Kidney capillary endothelial cell (primary cell): ENCODE measurements around the gene UPK1A.

Experiments
- DNase-seq: peaks from one replicate; pipeline ENCODE4 v3.0.0-alpha.2; 2018; ENCODE audit warnings: low spot score

The UPK1A gene

DNA sequence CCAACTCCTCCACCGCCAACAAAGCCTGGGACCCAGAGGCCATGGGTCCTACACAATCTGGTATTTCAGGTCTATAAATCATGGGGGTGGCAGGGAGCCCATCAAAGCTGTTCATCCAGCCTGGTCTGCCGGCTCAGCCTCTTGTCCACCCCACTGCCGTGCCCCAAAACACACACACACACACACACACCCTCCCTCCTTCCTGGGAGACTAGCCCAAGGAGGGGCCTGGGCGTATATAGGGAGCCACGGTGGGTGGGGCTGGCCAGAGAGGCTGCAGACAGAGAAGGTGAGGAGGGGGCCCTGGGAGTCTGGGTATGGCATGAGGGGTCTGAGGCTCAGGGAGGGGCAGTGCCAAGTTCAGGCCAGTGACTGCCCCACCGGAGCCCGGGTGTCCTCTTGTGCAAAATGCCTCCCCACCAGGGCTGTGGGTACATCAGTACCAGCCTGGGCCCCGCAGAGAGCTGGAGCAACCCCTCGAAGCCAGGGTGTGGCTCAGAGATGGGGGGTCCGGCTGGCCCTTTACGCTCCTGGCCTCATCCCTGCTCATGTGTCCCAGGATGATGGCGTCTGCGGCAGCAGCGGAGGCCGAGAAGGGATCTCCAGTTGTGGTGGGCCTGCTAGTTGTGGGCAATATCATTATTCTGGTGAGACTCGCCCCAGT is at the start of gene UPK1A:
UPK1A (plus strand) TSS at position 267 of the 663 bp plus-strand sequence; CDS start at position 563, 296 bp downstream.
- no peak for DNase-seq

DNA sequence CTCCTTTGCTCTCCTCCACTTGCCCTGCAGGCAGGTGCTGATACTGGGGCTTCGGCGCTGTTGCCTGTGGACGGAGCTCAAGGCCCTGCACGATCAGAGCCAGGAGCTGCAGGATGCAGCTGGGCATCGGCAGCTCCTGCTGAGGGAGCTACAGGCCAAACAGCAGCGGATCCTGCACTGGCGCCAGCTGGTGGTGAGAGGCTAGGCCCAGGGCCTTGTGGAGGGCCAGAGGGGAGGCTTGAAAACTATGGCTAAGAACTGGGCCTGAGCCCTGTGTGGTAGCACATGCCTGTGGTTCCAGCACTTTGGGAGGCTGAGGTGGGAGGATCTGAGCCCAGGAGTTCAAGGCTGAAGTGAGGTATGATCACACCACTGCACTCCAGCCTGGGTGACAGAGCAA is 47.5 kb upstream of the UPK1A start:
- no peak for DNase-seq

DNA sequence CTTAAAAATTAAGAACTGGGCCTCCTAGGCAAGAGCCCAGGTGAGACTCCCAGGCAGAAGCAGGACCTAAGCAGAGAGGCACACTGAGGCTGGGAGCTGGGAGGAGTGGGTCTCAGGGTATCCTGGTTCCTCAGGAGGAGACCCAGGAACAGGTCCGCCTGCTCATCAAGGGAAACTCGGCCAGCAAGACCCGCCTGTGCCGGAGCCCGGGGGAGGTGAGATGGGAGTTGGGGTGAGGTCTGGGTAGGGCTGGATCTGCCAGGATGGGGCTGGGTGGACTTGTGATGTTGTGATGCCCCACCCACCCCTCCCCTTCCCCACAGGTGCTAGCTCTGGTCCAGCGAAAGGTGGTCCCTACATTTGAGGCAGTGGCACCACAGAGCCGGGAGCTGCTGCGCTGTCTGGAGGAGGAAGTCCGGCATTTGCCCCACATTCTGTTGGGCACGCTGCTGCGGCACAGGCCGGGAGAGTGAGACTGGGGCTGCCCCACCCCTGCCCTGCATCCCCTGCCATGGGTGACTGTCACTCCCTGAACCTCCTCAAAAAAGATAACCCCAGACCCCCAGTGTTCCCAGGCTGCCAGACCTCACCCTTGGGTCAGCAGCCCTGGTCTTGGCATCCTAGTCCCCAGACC is 46.9 kb upstream of the UPK1A start:
- no peak for DNase-seq

DNA sequence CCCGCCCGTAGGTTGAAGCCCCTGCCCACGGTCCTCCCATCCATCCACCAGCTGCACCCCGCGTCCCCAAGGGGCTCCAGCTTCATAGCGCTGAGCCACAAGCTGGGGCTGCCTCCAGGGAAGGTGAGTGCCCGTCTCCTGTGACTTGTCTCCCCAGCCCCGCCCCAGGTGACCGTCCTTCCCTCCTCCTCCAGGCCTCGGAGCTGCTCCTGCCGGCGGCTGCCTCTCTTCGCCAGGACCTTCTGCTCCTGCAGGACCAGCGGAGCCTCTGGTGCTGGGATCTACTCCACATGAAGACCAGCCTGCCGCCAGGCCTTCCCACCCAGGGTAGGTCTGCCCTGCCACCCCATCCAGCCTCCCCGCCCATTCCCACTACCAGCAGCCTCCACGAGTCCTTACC is 46.3 kb upstream of the UPK1A start:
- no peak for DNase-seq

- DNase-seq, result no peak
Observed at GRCh38 chr19:35621708-35622107, 44.6 kb upstream of the UPK1A start.

DNA sequence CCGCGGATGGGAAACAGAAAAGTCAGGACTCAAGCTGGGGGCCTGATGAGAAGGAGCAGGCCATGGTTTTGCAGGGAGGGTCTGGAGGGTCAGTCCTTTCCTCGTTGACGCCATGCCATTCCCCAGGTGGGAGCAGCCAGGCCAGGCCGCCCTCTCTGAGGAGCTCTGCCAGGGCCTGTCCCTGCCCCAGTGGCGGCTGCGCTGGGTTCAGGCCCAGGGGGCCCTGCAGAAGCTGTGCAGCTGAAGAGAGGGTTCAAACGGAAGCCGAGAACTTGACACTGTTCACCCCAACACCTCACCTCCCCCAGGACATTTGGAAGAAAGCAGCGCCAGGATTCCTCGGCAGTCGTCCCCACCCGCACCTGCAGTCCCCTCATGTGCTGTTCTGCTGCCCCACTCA is 43.6 kb upstream of the UPK1A start:
- no peak for DNase-seq

DNA sequence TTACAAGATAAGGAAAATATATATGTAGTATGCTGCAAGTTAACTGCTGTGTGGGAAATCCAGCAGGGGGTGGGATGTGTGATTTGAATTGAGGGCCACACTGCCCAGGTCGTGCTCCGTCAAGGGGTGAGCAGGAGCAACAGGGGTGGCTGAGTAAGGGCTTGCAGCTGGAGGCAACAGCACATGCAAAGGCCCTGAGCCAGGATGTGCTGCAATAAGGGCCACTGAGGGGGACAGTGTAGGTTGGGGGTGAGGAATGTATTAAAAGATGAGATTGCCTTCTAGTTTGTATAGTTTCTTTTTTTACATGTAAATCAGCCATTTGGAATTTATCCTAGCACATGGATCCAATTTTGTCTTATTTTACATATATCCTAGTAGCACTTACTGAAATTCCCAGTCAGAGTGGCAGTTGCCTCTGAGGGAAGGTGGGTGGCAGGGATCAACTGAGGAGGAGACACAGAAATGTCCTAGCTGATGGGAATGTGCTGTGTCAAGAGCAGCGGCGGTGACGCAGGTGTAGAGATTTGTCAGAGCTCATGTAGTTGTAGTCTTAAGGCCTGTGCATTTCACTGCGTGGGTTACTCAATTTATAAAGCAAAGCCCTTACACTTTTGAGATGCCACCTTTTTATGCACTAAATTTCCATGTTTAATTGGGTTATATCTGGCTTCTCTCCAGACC is 42.8 kb upstream of the UPK1A start:
- DNase-seq, result no peak

GRCh38 chr19:35628264-35628564 is 38.1 kb upstream of the UPK1A start:
- no peak for DNase-seq

GRCh38 chr19:35628565-35629331 is 37.6 kb upstream of the UPK1A start, which contains the start of gene RBM42:
Gene RBM42 (plus strand): TSS chr19:35629036. CDS start chr19:35629154, 118 bp downstream.
- peak; percentile 99 for DNase-seq

GRCh38 chr19:35629332-35629633 is 37.0 kb upstream of the UPK1A start:
- DNase-seq, result no peak

DNA sequence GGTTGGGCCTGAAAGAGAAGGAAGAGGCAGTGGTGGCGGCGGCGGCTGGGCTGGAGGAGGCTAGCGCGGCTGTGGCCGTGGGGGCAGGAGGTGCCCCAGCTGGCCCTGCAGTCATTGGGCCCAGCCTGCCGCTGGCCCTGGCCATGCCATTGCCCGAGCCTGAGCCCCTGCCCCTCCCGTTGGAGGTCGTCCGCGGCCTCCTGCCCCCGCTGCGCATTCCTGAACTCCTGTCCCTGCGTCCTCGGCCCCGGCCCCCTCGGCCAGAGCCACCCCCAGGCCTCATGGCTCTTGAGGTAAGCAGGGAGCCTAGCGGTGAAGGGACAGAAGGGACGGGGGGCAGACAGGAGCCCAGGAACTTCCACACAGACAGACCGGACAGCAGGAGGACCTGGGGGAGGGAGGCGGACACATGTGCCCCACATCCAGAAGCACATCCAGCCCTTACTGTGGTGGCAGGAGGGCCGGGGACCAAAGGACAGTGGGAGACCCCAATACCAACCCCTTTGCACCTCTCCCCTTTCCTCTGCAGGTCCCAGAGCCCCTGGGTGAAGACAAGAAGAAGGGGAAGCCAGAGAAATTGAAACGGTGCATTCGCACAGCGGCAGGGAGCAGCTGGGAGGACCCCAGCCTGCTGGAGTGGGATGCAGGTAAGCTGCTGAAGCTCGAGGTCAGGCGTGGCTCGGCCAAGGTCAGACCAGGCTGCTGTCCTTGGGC is 32.4 kb upstream of the UPK1A start:
- no peak for DNase-seq

GRCh38 chr19:35636651-35637050 is 29.7 kb upstream of the UPK1A start:
- DNase-seq, result no peak

DNA sequence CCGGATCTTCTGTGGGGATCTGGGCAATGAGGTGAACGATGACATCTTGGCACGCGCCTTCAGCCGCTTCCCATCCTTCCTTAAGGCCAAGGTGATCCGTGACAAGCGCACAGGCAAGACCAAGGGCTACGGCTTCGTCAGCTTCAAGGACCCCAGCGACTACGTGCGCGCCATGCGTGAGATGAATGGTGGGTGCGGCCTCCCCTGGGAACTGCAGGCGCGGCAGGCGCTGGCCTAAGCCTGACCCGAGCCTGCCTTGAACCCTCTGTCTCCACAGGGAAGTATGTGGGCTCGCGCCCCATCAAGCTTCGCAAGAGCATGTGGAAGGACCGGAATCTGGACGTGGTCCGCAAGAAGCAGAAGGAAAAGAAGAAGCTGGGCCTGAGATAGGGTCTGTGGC is 29.2 kb upstream of the UPK1A start:
- no peak for DNase-seq

DNA sequence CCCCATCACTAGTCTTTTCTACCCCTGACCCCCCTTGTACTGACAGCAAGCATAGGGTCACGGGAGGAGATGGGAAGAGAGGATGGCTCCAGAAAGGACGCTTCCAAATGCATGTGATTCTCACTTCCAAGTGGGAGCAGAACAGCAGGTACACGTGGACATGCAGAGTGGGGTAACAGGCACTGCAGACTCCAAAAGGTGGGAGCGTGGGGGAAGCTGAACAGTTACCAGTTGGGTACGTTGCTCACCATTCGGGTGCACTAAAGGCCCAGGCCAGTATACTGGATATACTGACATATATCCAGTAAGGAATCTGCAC is 27.0 kb upstream of the UPK1A start:
- no peak for DNase-seq

DNA sequence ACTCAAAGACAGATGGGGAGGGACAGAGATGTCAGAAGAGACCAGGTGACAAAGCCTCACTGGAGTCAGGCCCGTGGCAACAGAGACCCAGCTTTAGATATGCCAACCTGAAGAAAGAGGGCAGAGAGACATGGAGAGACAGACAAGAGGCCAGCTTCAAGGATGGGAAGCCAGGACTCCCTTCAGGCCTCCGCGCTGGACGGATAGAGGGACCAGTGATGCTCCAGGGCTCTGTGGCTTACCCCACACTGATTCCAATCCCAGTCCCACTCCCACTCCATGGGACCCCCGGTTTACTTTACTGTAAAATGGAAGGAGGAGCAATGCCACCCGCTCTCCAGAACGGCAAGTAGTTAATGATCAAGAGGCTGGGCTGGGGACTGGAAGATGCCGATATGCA is 26.5 kb upstream of the UPK1A start:
- no peak for DNase-seq

- peak; percentile 42 for DNase-seq
Observed at GRCh38 chr19:35641515-35642151, 24.7 kb upstream of the UPK1A start, which contains the start of gene ETV2. Gene ETV2 (plus strand): TSS chr19:35641745. CDS start chr19:35642461, 716 bp downstream.

DNA sequence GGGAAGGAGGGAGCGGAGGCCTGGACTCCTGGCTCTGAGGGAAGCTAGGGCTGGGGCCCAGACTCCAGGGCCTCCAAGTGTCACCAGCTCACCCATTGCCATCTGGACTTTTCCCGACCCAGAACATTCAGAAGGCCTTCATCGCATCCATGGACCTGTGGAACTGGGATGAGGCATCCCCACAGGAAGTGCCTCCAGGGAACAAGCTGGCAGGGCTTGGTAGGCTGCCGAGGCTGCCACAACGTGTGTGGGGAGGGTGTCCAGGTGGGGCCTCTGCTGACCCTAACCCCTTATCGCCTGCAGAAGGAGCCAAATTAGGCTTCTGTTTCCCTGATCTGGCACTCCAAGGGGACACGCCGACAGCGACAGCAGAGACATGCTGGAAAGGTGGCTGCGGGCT is 24.0 kb upstream of the UPK1A start:
- no peak for DNase-seq

- no peak for DNase-seq
Observed at GRCh38 chr19:35642798-35643254, 23.5 kb upstream of the UPK1A start.

- DNase-seq, result peak; percentile 64
Observed at GRCh38 chr19:35643255-35644205, 22.8 kb upstream of the UPK1A start.

DNA sequence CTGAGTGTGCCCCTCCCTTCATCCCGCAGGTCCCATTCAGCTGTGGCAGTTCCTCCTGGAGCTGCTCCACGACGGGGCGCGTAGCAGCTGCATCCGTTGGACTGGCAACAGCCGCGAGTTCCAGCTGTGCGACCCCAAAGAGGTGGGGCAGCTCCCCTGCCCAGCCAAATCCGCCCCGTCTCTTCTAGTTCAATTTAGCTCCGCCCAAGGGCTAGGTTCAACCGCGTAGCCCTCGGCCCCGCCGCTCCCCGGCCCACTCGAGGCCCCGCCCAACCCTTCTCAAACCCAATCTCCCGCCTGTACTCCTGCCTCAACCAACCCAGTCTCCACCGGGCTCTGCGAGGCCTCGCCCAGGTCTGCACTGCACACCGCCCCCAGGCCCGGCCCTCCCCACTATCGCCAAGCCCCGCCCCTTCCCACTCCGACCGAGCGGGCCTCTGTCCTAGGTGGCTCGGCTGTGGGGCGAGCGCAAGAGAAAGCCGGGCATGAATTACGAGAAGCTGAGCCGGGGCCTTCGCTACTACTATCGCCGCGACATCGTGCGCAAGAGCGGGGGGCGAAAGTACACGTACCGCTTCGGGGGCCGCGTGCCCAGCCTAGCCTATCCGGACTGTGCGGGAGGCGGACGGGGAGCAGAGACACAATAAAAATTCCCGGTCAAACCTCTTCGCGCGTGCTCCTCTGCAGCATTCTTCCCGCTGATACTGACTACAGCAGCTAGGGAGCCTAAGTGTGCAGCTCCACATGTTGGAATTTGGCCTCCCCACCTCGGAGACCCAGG is 21.9 kb upstream of the UPK1A start:
- DNase-seq, result peak; percentile 77
